Measurements from ENCODE around the gene USB1.
"Not testable (repeated sequence)": the region's sequence is repeated elsewhere in the genome, so short reads cannot be mapped to it uniquely, and the experiment has no call there.

Gene USB1

DNA sequence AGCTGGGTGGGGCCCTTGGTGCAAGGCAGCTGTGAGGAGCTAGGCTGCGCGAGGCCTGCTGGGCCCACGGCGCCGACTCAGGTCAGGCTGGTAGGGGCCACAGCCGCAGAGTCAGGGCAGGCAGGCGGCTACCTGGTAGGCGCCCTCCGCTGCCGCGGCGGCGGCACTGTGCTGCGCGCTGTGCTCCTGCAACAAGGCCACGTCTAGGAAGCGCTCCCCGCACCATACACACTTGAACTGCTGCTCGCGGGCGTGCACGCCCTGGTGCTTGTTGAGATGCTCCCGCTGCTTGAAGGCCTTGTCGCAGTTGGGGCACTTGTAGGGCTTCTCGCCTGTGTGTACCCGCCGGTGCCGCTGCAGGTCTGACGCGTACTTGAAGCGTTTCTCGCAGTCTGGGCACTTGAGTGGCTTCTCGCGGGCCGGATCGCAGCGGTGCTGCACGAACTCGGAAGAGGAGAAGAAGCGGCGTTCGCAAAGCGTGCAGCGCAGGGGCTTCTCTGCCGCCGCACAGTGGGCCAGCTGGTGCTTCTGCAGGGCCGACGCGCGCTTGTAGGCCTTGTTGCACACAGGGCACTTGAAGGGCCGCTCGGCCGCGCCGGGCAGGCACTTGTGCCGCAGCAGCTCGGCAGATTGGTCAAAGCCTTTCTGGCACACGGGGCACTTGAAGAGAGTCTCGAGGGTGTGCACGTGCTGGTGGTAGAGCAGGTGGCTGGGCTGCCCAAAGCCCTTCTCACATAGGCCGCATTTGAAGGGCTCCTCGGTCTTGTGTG, 4.6 kb upstream of the USB1 start:
- DNase-seq = no peak

DNA sequence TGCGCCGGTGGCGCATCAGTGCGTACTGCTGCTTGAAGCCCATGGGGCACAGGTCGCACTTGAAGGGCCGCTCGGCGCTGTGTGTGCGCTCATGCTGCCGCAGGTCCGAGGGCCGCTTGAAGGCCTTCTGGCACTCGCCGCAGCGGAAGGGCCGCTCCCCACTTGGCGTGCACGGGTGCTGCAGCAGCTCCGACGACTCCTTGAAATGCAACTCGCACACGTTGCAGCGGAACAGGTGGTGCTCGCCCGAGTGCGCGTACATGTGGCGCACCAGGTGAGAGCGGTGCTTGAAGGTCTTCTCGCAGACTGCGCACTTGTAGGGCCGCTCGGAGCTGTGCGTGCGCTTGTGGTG, 4.1 kb upstream of the USB1 start:
- no peak for DNase-seq

DNA sequence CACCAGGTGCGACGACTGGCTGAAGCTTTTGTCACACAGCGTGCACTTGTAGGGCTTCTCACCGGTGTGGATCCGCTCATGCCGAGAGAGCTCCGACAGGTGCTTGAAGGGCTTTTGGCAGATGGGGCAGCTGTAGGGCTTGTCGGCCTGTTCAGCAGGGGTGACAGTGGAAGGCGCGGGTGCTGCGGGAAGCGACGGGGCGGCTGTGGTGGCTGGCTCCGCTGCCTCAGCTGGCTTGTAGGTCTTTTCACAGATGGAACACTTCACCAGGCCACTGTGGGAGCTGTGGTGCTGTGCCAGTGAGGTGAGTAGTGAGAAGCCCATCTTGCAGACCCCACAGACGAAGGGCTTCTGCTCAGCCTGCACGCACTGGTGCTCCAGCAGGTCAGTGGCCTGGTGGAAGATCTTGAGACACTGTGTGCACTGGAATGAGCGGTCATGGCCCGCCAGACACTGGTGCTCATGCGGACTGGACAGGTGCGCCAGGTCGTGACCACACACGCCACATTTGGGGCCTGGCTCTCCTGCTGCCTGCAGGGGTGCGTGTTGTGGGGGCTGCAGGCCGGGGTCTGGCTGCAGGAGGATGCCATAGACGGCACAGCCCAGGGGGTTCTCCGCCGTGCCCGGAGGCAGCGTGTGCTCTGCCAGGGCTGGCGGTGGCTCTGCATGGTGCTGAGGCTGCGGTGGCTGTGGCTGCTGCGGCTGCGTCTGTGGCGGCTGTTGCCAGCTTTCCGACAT, 3.5 kb upstream of the USB1 start:
- DNase-seq = no peak

DNA sequence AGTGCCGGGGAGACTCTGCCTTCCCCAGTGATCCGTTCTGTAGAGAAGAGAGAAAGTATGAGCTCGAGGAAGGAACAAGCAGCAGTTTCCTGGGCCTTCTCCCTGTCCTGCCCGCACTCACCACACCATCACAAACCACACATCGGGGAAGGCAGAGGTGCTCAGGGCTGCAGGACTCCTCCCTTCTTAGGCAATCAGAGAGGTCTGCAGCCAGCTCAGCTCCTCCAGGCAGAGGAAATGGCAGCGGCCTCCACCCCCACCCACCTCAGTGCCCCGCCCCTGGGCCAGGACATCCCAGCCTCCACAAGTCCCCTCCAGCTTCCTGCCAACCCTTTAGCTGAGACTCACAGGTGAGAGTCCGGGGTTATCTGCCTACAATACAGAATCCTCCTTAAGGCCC, 2.7 kb upstream of the USB1 start:
- no peak for DNase-seq

DNA sequence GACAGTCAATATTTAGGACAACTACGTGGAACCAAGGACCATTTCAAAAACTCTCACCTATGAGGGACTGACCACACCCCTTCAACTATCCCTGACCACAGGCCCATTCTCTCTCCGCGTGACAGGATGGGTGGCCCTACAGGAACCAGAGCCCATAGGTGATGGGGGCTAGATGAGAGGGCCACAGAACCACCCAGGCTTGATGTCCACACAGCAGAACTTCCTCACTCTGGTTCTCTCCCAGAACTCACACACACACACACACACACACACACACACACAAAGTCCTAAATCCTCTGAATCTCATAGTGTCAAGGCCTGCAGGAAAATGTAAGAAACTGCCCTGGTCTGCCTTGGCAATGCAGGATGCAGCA, 2.2 kb upstream of the USB1 start:
- DNase-seq = no peak

DNA sequence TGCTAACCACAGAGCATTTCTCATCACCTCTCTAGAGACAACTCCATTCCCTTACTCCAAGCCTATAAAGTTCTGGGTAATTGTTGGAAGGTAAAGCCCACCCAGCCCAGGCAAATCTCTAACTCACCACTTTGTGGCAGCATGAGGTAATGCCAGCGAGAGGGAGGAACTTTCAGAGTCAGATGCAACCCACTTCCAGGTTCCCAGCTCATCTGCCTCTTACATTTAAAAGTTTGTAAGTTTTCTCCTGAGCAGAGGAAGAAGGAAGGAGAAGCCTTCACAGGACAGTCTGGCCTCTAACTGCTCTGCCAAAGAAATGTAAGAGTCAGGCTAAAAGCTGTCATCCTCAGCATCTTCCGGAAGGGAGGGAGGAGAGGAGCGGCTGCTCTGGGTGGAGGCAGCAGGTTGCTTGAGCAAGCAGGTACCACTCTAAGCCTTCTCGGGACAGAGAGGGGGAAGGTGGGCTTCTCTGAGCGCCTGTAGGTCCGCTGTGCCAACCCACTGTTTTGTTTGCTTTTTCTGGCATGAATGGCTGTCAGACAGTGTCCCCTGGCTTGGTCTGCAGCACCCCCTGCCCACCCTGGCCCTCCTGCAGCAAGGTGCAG, 1.7 kb upstream of the USB1 start:
- DNase-seq = no peak

DNA sequence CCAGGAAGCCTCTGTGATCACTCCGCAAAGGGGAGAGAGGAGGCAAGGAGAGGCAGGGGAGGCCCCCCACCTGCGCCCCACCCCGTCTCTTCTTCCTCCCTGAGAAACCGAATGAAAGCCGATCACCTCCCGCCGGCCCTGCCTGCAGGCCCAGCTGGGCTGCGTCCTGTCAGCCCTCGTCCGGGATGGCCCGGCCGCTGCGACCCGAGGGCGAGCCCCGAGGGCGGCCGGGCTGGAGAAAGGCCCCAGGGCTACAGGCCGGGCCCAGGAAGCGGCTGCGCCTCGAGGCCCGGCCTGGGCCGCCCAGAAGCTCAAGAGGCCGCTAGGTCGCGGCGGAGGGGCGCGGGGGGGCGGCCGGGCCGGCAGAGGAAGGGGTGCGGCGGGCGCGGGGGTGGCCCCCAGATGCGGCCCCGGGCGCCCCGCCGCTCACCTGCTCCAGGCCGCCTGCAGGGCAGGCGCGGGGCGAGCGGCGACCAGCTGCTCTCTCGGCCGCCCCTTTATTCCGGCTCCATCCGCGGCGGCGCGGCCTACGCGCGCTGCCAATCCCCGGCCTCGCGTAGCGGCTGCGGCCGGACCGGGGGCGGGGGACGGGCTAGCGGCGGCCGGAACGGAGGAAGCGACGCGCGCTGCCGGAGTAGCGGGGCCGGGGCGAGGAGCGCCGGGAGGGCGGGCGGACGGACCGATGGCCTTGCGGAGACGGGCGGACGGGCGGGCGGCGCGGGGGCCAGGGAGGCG, 1.1 kb upstream of the USB1 start, which contains the start of gene ZNF319:
TSS of gene ZNF319 (minus strand) at position 702 of the 735 bp plus-strand sequence. CDS start 2,407 bp downstream, outside the sequence.
- no peak for DNase-seq

DNA sequence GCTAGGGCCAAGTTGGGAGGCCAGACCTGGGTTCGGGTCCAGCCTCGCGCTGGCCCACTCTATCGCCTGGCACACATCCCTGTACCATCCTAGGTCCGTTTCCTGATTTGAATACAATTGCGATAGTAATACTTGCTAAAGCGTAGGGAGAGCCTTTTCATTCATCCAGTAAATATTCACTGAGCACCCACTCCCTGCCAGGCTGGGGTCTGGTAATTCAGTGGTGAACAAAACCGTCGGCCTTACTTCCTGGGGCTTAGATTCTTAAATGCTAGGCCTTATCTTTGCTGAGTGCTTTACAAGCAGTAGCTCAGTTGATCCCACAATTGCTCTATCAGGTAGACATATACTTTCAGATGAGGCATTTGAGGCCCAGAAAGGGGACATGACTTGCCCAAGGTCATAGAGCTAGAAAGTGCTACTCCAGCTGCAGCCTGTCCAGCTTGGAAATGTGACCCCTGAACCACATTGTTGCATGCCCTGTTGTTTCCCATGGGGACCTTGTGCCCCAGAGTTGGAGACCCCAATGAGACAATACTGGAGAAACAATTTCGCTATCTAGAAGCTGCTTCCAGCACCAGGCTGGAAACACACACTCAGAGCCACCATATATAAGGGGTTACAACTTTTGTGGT, 691 bp downstream of the USB1 start:
- no peak for DNase-seq

DNA sequence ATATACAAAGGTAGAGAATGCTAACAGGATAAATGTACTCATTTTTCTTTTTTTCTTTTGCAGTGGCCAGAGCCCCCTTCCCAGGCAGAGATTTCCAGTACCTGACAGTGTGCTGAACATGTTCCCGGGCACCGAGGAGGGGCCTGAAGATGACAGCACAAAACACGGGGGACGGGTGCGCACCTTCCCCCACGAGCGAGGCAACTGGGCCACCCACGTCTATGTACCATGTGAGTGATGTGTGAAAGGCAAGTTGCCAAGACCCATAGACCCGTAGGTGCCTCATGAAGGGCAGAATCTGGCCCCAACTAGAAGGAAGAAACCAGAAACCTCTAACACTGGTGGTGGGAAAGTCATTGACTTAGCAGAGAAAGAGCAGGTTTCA, 1.2 kb downstream of the USB1 start:
- no peak for DNase-seq

DNA sequence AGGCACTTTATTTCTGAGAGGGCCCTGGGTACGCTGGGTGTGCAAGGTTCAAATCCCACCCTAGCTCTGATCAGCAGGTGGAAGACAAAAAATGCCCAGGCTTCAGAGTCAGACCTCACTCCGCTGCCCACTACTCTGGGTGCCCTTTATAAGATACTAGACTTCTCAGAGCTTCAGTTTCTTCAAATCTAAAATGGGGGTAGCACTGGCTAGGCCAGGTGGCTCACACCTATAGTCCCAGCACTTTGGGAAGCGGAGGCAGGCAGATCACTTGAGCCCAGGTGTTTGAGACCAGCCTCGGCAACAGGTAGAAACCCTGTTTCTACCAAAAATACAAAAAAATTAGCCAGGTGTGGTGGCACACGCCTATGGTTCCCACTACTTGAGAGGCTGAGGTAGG, 1.7 kb downstream of the USB1 start:
- DNase-seq = no peak

DNA sequence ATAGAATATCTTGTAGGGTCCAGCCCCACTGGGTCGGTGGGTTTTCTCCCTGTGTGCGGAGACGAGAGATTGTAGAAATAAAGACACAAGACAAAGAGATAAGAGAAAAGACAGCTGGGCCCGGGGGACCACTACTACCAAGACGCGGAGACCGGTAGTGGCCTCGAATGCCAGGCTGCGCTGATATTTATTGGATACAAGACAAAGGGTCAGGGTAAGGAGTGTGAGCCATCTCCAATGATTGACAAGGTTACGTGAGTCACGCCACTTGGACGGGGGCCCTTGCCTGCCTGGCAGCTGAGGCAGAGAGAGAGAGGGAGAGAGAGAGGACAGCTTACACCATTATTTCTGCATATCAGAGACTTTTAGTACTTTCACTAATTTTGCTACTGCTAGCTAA, 3.5 kb downstream of the USB1 start:
- DNase-seq = not testable (repeated sequence)

DNA sequence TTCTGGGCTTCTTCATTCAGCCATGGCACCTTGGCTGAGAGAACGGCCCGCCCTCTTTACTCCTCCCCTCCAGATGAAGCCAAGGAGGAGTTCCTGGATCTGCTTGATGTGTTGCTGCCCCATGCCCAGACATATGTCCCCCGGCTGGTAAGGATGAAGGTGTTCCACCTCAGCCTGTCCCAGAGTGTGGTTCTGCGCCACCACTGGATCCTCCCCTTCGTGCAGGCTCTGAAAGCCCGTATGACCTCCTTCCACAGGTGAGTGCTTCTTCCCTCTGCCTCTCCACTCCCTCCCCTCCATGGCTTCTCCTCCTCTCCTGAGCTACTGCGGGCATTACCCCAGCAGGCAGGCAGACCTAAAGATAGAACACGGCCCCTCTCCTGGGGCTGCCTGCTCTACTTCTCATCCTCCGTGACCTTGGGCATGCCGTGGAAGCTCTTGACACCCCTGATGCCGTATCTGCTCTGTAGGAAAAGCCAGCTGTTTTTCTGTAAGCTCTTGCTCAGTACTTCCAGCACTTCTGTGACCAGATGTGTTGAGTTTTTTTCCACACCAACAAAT, 8.7 kb downstream of the USB1 start:
- no peak for DNase-seq

DNA sequence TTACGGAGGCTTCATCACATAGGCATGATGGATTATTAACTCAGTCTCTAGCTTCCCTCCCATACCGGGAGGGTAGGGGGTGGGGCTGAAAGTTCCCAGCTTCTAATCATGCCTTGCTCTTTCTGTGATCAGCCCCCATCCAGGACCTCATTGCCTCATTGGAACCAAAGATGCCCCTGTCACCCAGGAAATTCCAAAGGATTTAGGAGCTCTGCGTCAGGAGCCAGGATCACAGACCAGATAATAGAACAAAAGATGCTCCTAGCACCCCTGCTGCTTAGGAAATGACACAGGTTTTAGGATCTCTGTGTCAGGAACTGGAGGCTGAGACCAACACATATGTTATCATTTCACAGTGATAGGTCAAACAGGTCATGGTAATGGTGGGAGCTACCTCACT, 9.7 kb downstream of the USB1 start:
- DNase-seq = no peak

DNA sequence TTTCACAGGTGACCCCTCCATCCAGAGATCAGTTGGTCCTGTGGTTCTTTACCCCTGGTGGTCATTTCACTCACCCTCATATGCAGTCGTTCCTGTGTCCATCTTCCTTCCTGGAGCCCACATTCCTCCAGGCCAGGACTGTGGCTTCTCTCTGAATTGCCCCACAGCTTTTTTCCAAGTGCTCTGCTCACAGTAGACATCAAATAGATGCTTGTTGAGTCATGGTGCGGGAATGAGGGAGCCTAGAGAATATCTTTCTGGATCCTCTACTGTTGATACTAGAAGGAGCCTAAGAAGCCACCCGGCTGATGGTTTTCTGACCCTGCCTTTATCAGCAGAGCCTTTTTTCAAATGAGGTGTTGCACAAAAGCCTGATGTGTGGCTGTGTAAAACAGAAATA, 10.4 kb downstream of the USB1 start:
- no peak for DNase-seq

DNA sequence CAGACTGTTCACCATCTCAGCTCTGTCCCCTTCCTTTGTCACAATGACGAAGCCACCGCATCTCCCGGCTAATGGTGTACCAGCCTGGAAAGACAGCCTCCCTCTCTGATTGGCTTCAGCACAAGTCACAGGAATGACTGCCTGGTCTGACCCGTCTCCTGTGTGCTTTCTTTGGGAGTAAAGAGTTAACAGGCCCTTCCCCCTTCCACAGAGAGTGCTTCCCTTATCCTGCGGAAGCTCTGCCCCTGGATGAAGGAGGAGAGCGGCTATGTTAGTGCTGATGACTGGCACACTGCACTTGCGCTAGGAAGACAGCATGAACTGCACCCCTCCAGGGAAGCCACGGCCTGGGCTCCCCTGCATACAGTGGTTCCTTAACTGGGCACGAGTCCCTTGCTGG, 11.3 kb downstream of the USB1 start:
- no peak for DNase-seq

DNA sequence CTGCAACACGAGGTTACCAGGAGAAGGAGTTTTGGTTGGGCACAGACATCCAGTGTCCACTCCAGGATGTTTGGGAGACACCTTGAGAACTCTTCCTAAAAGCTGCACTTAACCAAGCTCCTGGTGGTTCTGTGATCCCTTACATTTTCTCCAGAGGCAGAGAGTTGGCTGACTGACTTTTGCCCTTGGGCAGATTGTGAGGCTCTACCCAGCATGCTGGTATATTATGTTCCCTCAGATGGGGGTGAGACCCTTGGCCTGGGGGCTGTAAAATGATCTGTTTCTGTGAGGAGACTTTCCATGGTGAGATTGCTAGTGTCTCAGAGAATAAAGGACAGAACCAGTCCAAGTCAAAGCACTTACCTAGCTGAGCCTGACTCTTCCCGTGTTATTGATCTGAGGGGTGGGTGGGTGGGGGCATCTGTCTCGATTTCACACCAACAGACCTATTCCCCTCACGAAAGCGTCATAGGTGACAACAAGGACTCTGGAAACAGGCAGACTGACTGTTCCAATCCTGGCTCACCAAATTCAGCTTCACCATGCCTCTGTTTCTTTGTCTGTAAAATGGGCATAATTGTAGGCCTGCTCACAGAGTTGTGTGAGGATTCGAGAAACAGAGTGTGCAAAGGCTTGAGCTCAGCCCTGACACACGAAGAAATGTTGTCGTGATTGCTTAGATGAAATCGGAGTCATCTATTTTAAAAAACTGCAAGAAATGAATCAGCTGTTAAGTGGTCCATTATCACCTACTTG, 12.2 kb downstream of the USB1 start:
- DNase-seq = no peak

DNA sequence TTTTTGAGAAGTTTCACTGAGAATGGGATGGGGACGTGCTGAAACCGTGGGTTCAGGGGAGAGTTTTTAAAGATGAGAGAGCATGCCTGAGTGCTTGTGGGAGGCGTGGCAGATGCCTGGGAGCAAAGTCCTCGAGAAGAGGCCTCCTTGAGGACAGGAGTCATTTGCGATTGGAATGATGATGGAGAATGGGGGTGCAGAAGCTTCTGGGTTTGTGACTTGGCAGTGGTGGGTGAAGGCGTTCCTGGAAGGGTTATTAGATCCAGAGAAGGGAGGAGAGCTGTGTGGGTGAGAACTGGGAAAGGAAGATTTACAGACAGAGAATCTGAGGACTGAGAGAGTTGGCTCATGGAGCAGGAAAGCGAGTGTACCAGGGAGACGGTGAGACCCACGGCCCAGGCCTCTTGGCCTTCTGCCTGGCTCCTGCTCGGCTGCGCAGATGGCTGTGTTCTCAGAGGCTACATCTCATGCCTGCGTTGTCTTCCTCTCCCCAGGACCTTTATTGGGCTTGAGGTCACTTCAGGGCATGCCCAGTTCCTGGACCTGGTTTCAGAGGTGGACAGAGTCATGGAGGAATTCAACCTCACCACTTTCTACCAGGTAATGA, 15.7 kb downstream of the USB1 start:
- no peak for DNase-seq

DNA sequence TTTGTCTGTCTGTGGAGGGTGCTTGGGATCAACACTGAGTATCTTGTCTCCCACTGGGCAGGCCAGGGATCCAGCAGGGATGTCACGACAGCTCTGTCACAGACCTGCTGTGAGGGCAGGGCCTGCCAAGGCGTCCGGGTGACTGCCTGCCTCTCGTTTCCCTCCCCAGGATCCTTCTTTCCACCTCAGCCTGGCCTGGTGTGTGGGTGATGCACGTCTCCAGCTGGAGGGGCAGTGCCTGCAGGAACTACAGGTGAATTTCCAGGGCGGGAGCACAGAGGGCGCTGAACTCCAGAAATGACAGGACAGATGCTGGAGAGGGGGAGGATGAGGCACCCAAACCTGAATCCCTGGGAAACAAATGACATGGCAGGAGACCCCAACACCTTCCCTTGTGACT, 17.6 kb downstream of the USB1 start:
- DNase-seq = no peak

DNA sequence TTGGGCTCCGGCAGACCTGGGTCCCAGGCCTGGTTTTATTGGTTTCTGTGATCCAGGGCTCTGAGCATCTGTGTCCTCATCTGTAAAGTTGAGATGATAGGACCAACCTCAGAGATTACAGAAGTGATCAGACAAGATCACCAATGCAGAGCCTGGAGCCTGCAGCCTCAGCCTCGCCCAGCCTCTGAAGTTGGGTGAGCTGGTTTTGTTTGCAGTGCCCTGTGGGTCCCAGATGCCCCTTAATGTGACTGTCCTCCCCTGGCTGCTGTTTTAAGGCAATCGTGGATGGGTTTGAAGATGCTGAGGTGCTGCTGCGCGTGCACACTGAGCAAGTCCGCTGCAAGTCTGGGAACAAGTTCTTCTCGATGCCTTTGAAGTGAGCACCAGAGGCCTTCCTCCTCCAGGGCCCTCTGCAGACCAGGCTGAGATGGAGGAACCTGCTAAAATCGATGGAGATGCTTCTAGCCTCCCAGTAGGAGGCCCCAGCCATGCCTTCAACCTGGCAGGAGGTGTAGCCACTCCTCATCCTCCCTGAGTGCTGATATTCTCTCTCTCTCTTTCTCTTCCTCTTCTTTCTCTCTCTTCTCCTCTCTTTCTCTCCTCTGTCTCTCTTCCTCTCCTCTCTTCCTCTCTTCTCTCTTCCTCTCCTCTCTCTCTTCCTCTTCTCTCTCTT, 18.8 kb downstream of the USB1 start:
- DNase-seq = no peak

DNA sequence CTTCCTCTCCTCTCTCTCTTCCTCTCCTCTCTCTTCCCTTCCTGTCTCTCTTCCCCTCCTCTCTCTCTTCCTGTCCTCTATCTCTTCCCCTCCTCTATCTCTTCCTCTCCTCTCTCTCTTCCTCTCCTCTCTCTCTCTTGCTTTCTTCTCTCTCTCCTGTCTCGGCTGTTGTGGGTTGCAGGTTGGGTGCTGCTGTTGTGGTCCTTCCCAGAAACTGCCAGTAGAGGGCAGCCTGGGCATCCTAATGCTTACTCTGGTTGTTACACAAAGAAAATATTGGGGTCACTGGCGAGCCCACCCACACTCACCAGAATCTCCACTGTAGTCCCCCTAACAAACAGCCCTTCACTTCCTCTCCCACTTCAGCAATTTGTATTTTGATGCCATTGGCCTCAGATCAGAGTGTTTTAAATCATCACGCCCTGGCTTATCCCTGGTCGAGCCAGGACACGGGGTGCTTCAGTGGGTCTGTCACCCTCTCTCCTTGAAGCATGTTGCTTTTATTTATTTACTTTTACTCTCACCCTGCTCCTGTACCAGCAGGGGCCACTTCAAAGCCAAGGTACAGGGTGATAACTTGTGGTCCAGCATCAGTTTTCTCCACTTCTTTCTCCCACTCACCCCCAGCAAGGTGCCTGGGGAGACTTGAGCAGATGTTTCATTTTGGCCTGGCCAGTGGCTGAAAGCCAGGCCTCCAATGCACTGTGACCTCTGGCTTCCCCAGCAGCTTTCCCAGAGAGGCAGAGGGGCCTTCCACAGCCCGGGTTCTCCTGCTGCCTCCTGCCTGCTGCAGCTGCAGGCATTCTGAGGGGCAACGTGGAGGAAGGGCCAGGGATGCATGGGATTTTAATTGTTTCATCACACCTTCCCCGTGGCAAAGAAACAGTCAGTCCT, 19.7 kb downstream of the USB1 start:
- DNase-seq = no peak
